Measurements from ENCODE around the gene CTNS. TPM values are rescaled to one million over a fixed set of nuclear protein-coding genes. Genes with fewer than 3 reads are reported as not detected.

Gene CTNS
- total RNA-seq, 2 experiments from 2014 or later, result 3.3 to 4.9 TPM

DNA sequence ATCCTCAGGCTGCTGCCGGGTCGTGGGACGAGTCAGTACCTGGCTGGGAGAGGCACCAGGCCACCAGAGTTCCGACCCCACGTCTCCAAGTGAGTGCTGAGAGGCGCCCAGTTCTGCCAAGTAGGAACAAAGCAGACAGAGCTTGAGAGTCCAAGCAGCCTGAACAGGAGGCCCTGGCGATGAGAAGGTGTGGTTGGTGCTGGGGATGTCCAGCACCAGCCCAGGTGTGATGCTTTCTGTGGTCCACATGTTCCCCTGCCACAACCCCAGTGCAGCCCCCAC is 21.0 kb downstream of the CTNS start:
- H3K4me3 Mint-ChIP-seq, result no peak overlapping the region
- Histone ChIP-seq H3K9me3 (ENCODE audit: control insufficient read depth in 1 of 2, insufficient read depth in 1 of 2, low read length in 2 of 2) (no peaks in the 10 kb centered on the region), H3K36me3 (ENCODE audit: insufficient read depth, low read length) (peaks cover 3% of the 10 kb centered on the region), H3K27me3 (ENCODE audit: control insufficient read depth in 1 of 2, insufficient read depth in 2 of 2, low read length in 2 of 2) (no peaks in the 10 kb centered on the region), H3K4me3 (ENCODE audit: low read length) (no peak overlapping the region), H3K27ac (ENCODE audit: low read depth in 1 of 2, low read length in 2 of 2) (no peak overlapping the region), H3K4me1 (ENCODE audit: insufficient read depth, low read length) (no peaks in the 10 kb centered on the region)
- no peak overlapping the region for H3K27ac Mint-ChIP-seq
- DNase-seq, result no peak
- H3K4me1 Mint-ChIP-seq (ENCODE audit: low read depth), result no peaks in the 10 kb centered on the region
- H3K9me3 Mint-ChIP-seq, result no peaks in the 10 kb centered on the region
- ChIA-PET CTCF (no interaction called here), POLR2A (no interaction called here)
- H3K27me3 Mint-ChIP-seq, result no peaks in the 10 kb centered on the region
- ATAC-seq (ENCODE audit: poor library complexity), result no peak
- no peaks in the 10 kb centered on the region for H3K36me3 Mint-ChIP-seq (ENCODE audit: low read depth)
- intact Hi-C loops (cut with DNase I, micrococcal nuclease), result no loop called here
- TF ChIP-seq, protein P1, sequence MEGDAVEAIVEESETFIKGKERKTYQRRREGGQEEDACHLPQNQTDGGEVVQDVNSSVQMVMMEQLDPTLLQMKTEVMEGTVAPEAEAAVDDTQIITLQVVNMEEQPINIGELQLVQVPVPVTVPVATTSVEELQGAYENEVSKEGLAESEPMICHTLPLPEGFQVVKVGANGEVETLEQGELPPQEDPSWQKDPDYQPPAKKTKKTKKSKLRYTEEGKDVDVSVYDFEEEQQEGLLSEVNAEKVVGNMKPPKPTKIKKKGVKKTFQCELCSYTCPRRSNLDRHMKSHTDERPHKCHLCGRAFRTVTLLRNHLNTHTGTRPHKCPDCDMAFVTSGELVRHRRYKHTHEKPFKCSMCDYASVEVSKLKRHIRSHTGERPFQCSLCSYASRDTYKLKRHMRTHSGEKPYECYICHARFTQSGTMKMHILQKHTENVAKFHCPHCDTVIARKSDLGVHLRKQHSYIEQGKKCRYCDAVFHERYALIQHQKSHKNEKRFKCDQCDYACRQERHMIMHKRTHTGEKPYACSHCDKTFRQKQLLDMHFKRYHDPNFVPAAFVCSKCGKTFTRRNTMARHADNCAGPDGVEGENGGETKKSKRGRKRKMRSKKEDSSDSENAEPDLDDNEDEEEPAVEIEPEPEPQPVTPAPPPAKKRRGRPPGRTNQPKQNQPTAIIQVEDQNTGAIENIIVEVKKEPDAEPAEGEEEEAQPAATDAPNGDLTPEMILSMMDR (IDR thresholded peaks at IDR 0.05), result no peak

DNA sequence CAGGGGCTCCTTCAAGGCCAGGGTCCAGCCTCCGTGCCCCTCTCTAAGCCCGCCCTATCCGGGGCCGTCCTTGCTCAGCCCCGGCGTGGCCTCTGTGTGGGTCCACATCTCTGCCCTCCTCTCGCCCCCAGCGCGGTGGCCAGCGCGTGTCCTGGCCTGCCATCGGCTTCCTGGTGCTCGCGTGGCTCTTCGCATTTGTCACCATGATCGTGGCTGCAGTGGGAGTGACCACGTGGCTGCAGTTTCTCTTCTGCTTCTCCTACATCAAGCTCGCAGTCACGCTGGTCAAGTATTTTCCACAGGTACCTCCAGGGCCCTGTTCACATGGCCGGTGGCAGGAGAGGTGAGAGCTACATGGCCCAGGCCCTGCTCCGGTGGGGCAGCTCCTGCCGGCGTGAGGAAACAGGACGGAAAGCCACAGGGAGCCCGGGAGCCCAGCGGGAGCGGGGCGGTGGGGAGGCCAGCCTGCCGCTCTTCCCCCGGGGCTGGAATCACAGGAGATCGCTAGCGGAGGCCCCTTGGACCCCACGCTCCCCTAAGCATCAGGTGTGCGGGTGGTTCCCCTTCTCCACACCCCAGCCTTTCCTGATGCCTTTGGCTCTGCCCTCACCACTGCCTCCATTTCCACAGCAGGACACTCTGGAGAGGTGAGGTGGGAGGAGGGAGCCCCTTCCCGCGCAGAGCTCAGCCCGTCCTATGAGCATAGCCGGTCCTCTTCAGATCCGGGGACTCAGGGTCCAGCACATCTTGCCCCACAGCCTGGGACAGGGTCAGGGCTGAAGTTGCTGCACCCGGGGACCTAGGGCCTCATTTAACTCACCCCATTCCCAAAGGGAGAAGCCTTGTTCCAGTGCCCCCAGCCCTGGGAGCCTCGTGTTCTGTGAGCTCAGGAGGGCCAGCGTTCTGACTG is 21.6 kb downstream of the CTNS start:
- no peak for DNase-seq
- ChIA-PET CTCF (no interaction called here), POLR2A (no interaction called here)
- TF ChIP-seq, protein P1 (IDR thresholded peaks at IDR 0.05), result no peak
- no peak for ATAC-seq (ENCODE audit: poor library complexity)
- no peak overlapping the region for H3K27ac Mint-ChIP-seq
- Histone ChIP-seq H3K27ac (ENCODE audit: low read depth in 1 of 2, low read length in 2 of 2) (no peak overlapping the region), H3K36me3 (ENCODE audit: insufficient read depth, low read length) (peaks cover 3% of the 10 kb centered on the region), H3K4me1 (ENCODE audit: insufficient read depth, low read length) (no peaks in the 10 kb centered on the region), H3K4me3 (ENCODE audit: low read length) (no peak overlapping the region), H3K9me3 (ENCODE audit: control insufficient read depth in 1 of 2, insufficient read depth in 1 of 2, low read length in 2 of 2) (no peaks in the 10 kb centered on the region), H3K27me3 (ENCODE audit: control insufficient read depth in 1 of 2, insufficient read depth in 2 of 2, low read length in 2 of 2) (no peaks in the 10 kb centered on the region)
- H3K4me3 Mint-ChIP-seq, result no peak overlapping the region
- H3K9me3 Mint-ChIP-seq, result no peaks in the 10 kb centered on the region
- no peaks in the 10 kb centered on the region for H3K4me1 Mint-ChIP-seq (ENCODE audit: low read depth)
- H3K36me3 Mint-ChIP-seq (ENCODE audit: low read depth), result no peaks in the 10 kb centered on the region
- H3K27me3 Mint-ChIP-seq, result no peaks in the 10 kb centered on the region
- intact Hi-C loops (cut with DNase I, micrococcal nuclease), result no loop called here

DNA sequence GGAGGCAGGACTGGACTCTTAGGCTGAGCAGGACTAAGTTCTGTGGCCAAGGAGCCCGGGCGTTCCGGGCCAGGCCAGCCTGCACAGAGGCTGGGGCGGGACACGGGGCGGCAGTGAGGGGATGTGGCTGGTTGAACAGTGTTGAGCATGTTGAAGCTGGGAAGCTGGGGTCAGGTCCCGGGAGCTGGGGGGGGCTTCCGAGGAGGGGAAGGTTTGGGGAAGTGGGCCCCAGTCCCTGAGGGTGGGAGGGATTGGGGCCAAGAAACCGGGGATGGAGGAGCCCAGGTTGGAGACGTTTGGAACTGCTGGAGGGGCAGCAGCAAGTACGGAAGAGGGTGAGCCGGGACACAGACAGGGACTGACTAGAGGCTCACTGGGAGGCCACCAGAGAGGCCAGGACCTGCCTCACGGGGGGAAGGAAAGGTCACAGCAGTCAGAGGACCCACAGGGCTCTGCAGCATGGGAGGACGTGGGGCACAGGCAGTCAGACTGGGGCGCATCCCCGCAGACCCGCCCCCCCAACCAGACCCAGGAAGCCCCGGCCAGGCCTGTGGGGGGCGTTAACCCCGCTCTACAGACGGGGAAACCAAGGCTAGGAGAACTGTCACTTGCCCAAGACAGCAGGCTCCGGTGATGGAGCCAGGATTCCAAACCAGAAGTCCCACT is 22.4 kb downstream of the CTNS start:
- CTCF ChIA-PET, result no interaction called here
- intact Hi-C loops (cut with DNase I, micrococcal nuclease), result no loop called here
- Mint-ChIP-seq H3K27ac (no peak overlapping the region), H3K36me3 (ENCODE audit: low read depth) (no peaks in the 10 kb centered on the region), H3K27me3 (no peaks in the 10 kb centered on the region), H3K9me3 (no peaks in the 10 kb centered on the region), H3K4me3 (no peak overlapping the region), H3K4me1 (ENCODE audit: low read depth) (no peaks in the 10 kb centered on the region)
- no peaks in the 10 kb centered on the region for H3K27me3 ChIP-seq (ENCODE audit: control insufficient read depth in 1 of 2, insufficient read depth in 2 of 2, low read length in 2 of 2)
- no peak overlapping the region for H3K4me3 ChIP-seq (ENCODE audit: low read length)
- no peaks in the 10 kb centered on the region for H3K4me1 ChIP-seq (ENCODE audit: insufficient read depth, low read length)
- H3K27ac ChIP-seq (ENCODE audit: low read depth in 1 of 2, low read length in 2 of 2), result no peak overlapping the region
- H3K9me3 ChIP-seq (ENCODE audit: control insufficient read depth in 1 of 2, insufficient read depth in 1 of 2, low read length in 2 of 2), result no peaks in the 10 kb centered on the region
- no peak for ATAC-seq (ENCODE audit: poor library complexity)
- H3K36me3 ChIP-seq (ENCODE audit: insufficient read depth, low read length), result peaks cover 3% of the 10 kb centered on the region
- TF ChIP-seq, protein P1 (IDR thresholded peaks at IDR 0.05), result no peak
- DNase-seq, result no peak
- POLR2A ChIA-PET, result no interaction called here
